Stimulated activated CD4-positive, alpha-beta T cell treated with anti-CD3 and anti-CD28 coated beads, Interleukin-12 subunit alpha, Interleukin-12 subunit beta, amount 100 ng/mL, for 48 hours (primary cell): ENCODE data around the gene APELA.
"Not testable (repeated sequence)": the region's sequence is repeated elsewhere in the genome, so short reads cannot be mapped to it uniquely, and the experiment has no call there.

Experiments
- DNase-seq, 3 donors: peaks; one replicate each; pipeline ENCODE4 v3.0.0-alpha.2; 2020; ENCODE audit warnings: low read depth in 2 of 3, low spot score in 1 of 3

APELA gene

DNA sequence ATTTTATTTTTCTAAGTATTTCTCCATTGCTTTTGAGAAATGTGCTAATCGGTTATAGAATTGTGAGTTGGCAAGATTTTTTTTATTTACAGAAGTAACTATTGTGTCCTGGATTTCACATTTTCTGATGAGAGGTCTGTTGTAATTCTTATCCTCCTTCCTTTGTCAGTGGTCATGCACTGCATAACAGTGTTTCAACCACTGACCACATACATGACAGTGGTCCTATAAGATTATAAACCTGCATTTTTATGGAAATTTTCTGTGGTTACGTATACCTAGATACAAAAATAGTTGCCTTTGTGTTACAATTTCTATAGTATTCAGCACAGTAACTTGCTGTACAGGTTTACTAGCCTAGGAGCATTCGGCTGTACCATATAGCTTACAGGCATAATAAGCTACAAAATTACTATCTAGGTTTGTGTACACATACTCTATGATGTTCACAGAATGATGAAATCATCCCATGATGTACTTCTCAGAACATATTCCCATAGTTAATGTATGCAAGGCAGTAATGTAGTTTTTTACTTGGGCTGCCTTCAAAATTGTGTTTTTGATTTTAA lies 47.8 kb downstream of the APELA start:
- no peak for DNase-seq

DNA sequence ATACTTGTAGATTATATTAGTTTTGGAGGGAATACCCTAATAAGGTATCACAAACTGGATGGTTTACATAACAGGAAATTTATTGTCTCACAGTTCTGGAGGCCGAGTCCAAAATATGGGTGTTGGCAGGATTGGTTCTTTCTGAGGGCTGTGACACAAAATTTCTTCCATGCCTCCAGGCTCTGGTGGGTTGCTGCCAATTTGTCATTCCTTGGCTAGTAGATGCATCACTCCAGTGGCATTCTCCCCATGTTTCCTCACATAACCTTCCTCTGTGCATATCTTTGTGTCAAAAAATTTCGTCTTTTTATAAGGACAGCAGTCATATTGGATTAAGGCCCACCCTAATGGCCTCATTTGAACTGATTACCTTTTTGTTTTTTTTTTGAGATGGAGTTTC lies 49.3 kb downstream of the APELA start:
- no peak for DNase-seq

DNA sequence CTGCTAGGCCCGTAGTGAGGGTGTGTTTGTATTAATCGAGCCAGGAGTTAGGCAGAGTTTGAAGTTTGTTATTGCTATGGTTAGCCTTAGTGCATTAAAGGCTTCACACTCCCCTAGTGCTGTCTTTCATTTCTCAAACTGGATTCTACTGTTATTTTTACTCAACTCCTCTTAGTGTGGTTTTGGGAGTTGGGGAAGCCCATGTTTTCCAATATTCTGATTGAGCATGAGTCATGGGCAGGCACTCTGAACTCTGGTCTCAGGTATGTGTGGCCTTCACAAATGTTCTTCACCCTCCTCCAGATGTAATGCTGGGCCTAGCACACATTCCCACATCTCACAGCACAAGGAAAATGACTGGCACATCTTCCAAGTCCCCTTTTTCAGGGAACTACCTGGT lies 50.1 kb downstream of the APELA start:
- DNase-seq, result not testable (repeated sequence)

DNA sequence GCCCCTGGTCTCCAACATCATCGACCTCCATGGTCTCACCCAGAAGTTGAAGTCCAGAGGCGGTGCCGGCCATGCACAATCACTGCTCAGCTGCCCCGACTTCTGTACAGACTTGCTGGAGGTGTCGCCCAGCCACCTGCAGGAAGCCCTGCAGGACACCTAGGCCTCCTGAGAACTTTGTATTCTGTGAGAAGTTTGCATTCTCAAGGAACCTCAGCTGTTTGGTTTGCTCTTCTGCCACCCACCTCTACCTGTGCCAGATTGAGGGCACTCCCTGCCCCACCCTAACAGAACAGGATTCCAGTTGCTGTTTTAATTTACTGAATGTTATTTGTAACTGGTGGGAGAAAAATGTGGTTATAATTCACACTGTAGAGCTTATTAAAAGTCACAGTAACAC lies 53.7 kb downstream of the APELA start:
- DNase-seq, result no peak

DNA sequence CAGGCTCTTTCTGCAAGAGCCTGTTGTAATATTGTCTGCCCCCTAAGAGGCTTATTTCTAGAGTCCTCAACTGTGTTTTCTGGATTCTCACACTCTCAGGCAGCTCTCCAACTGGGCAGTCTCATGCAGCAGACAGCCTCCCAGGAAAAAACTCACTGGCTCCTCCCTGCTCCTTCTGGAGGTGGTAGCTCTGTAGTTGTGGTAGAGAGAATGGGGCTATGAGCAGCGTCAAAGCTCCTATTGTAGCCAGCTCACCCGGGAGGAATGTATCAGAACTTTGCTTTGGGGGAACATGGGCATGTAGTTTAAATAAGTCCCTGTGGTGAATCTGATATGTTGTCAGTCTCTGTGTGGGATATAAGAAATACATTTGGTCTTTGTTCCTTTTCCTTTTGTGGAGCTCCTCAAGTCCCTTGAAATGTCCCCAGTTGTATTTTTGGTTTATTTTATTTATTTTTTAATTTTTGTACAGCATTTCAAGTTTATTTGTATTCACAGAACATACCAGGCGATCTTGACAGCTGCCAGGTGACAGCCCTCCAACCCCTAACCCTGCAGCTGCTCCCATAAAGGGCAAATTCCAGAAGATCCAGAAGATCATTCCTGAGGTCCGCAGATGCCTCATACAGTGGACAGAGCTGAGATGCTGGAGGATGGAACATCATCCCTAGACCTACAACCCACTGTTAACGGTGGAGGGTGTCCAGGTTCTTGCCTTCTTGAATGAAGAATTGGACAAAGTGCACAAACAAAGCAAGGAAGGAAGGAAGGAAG lies 54.8 kb downstream of the APELA start:
- no peak for DNase-seq

DNA sequence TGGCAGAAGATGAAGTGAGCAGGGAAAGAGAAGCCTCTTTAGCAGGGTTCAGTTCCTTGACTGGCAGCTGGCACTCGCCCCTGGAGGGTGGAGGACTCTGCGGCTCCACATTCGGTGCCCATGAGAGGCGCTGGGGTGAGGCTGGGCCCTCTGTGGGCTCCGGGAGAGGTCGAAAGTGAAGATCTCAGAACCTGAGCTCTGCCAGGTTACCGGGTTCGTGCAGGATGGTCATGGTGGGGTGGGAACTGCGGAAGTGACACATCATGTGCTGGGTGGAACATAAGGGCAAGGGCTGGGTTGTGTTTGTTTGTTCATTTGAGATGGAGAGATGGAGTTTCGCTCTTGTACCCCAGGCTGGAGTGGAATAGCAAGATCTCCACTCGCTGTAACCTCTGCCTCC lies 56.3 kb downstream of the APELA start:
- no peak for DNase-seq

DNA sequence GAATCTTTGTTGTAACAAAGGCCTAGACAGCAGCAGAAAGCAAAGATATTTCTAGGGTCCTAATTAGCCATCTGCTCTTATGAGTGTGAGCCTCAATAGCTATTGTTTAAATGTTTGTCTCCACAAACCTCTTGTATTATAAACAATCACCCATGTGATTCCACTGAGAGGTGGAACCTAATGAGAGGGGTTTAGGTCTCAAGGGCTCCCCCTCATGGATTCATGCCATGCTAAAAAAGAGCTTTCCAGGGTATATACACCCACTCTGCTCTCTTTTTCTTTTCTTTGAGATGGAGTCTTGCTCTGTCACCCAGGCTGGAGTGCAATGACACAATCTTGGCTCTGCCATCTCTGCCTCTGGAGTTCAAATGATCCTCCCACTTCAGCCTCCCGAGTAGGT lies 58.4 kb downstream of the APELA start:
- no peak for DNase-seq

DNA sequence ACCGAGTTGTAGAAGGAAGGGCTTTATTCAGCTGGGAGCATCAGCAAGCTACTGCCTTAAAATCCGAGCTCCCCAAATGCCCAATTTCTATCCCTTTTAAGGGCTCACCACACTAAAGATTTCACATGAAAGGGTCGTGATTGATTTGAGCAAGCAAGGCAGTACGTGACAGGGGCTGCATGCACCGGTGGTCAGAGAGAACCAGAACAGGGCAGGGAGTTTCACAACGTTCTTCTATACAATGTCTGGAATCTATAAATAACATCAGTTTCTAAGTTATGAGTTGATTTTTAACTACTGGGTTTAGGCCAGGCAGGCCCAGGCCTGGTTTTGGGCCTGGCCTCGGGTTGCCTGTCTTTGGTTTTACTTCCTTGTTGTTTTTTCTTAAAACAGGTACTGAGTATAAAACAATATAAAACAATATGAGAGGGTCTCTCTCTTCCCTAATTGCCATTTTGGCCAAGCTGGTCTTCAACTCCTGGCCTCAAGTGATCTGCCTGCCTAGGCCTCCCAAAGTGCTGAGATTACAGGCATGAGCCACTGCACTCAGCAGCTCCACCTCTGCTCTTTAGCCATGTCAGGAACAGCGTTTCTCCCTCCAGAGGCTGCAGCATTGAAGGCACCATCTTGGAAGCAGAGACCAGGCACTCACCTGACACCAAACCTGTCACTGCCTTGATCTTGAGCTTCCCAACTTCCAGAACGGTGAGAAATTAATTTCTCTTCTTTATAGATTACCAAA lies 59.1 kb downstream of the APELA start:
- DNase-seq, result not testable (repeated sequence)

DNA sequence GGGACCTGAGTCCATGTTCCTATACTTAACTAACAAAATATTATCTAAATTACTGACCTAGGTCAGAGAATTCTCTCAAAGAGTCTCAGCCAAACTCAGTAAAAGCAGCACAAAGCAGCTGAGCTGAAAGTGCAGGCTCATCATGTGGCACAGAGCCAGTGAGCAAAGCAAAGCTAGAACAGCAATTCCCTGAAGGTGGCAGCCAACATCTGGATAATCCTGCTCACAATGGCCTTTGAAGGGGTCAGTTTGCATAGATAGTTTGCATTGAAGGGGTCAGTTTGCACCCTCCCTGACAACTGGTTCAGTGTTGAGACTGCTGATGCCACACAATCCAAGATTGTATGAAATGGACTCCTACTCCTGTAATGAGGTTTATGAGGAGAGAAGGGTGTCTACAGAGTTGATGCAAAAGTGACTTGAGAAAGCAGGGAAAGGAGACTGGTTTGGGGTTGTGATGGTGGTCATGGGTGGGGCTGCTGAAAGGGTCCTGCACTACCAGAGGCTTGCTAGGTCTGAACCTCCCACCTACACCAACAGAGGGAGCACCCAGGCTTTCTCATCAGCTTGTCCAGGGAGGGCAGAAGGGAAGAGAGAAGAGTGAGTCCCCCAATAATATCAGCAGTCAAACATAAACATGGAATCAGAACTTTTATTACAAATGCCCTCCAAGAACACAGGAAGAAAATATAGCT lies 60.7 kb downstream of the APELA start:
- no peak for DNase-seq

DNA sequence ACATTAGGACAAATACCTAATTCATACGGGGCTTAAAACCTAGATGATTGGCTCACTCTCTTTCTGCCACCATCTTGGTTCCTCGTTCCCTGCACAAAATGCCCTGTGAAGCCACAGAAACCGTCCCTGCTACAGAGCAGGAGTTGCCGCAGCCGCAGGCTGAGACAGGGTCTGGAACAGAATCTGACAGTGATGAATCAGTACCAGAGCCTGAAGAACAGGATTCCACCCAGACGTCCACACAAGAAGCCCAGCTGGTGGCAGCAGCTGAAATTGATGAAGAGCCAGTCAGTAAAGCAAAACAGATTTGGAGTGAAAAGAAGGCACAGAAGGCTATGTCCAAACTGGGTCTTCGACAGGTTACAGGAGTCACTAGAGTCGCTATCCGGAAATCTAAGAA lies 66.2 kb downstream of the APELA start:
- DNase-seq, result no peak

DNA sequence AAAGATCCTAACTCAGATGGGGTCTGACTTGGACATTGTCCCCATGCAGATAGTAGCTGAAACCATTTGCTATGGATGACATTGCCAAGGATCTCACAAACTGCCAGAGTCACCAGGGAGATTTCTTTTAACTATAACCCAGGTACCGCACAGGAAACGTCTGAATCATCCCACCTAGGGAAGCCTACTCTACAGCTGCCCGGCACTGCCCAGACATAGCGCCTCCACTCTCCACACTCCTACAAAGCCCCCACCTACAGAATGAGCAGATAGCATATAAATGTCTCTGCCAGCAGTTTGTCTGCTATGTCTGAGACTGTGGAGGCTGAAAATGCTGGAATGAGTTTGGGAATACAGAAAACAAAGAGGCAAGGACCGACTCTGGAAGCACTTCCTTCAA lies 68.2 kb downstream of the APELA start:
- no peak for DNase-seq

DNA sequence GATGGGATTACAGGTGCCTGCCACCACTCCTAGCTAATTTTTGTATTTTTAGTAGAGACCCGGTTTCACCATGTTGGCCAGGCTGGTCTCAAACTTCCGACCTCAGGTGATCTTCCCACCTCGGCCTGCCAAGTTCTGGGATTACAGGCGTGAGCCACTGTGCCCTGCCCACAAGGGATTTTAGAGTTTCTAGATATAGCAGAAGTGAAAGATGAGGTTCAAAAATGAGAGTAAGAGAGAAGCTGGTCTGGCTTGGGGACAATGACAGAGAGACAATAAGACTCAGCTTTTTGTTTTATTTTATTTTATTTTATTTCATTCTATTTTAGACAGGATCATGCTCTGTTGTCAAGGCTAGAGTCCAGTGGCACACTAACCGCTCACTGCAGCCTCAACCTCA lies 69.8 kb downstream of the APELA start:
- DNase-seq, result no peak
